Uterus (tissue), 4 donors: Measurements from ENCODE around the gene MARCOL. TPM values are rescaled to one million over a fixed set of nuclear protein-coding genes. Genes with fewer than 3 reads are reported as not detected.

Source experiments
- DNase-seq, 2 donors: peaks; one replicate each; pipeline ENCODE4 v3.0.0-alpha.2; 2019 to 2020
- H3K27ac ChIP-seq, 2 donors: fragments of 200-600 bp; sonication (generic); 1 replicate in 1 of 2; 2 replicates in 1 of 2; pipeline ENCODE4 v1.5.1; 2016 to 2018
- H3K27me3 ChIP-seq, 2 donors: fragments of 200-600 bp; sonication (generic); one replicate each; pipeline ENCODE4 v1.5.1; 2018 to 2019; ENCODE audit warnings: control low read depth in 1 of 2
- H3K36me3 ChIP-seq, 2 donors: fragments of 200-600 bp; sonication (generic); one replicate each; pipeline ENCODE4 v1.5.1; 2019; ENCODE audit warnings: control low read depth in 1 of 2
- H3K4me1 ChIP-seq, 2 donors: fragments of 200-600 bp; sonication (generic); one replicate each; pipeline ENCODE4 v1.5.1; 2018 to 2019; ENCODE audit warnings: control low read depth in 1 of 2
- H3K4me3 ChIP-seq, 2 donors: fragments of 200-600 bp; sonication (generic); 1 replicate in 1 of 2; 2 replicates in 1 of 2; pipeline ENCODE4 v1.5.1; 2018 to 2019; ENCODE audit warnings: mild to moderate bottlenecking in 1 of 2
- H3K9me3 ChIP-seq, 2 donors: fragments of 200-600 bp; sonication (generic); one replicate each; pipeline ENCODE4 v1.5.1; 2019; ENCODE audit warnings: control low read depth in 1 of 2
- CTCF ChIP-seq, 4 experiments: fragments of 200-600 bp in 2 of 4; fragments of 450-650 bp in 2 of 4; sonication (generic) in 2 of 4; IDR thresholded peaks; one replicate each; pipeline ENCODE4 v1.5.1; 2016 to 2019; ENCODE audit warnings: antibody characterized with exemption in 4 of 4, mild to moderate bottlenecking in 2 of 4, moderate library complexity in 1 of 4
- POLR2A ChIP-seq, 2 donors: fragments of 450-650 bp; IDR thresholded peaks; one replicate each; pipeline ENCODE4 v1.6.1; 2016; ENCODE audit warnings: antibody characterized with exemption in 2 of 2, mild to moderate bottlenecking in 1 of 2, moderate library complexity in 1 of 2
- intact Hi-C: fragments of 100-400 bp; cut with DNase I; formaldehyde crosslinking; loops from one replicate; pipeline ENCODE4 v1.15.1; 2023; ENCODE audit warnings: low total_unique reads
- small RNA-seq: library from RNA; depleted of rRNA; stranded (forward); fragments of <200 nt; gene quantifications from one replicate; pipeline ENCODE3, GENCODE V24; 2016
- total RNA-seq, 4 donors: library from RNA; depleted of rRNA in 3 of 4; stranded (reverse); fragments of >200 nt in 3 of 4; gene quantifications; one replicate each; pipeline versions ENCODE4 v1.1.0 to v1.2.4, GENCODE V29; 2014 to 2023
- donor health status: DM: yes; HTN: yes; CAD: no.

MARCOL gene
- total RNA-seq, 4 donors from 2014 or later = not detected

DNA sequence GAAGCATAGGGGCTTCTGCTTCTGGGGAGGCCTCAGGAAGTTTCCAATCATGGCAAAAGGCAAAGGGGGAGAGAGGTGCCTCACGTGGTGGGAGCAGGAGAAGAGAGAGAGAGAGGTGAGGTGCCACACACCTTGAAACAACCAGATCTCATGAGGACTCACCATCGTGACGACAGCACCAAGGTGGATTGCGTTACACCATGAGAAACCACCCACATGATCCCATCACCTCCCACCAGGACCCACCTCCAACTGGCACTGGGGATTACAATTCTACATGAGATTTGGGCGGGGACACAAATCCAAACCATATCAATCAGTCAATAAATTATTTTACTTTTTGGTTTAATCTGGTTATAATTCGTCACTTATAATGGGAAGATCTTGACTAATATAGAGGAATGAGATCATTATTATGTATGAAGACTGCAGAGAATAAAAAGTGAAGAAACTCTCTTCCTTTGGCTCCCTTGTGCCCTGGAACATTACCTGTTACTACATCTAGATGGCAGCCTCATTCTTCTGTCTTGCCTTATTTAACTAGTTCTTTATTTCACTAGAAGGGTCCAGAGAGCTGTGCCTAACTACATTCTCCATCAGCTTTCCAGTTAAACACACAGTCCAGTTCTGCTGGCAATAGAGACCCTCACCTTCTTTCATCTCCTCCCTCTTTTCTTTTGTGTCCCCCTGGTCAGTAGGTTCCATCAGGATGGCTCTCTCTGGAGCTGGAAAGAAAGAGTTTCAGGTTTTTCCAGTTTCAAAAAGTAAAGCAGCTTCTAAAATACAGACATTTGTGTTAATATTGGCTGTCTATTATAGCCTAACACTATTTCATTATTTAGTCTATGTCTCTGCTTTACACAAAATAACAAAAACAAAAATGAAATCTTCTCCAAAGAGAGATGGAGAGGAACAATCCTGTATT lies 52.2 kb downstream of the MARCOL start:
- Histone ChIP-seq H3K27me3 (no peaks in the 10 kb centered on the region), H3K4me1 (no peaks in the 10 kb centered on the region), H3K36me3 (no peaks in the 10 kb centered on the region), H3K27ac (no peak overlapping the region), H3K4me3 (no peak overlapping the region), H3K9me3 (no peaks in the 10 kb centered on the region)
- intact Hi-C loops = no loop called here
- TF ChIP-seq CTCF (IDR thresholded peaks at IDR 0.05) = no peak
- no peak for TF ChIP-seq POLR2A (IDR thresholded peaks at IDR 0.05)
- no peak for DNase-seq

Small RNA genes within 50 kb of the gene (small RNA-seq; reads per million reads assigned to genes)
- not detected for gene HMGN1P16

Other genes with a start within 250 kb of the MARCOL start
- 1 to 10 TPM in 1 of 4 donors, under 1 TPM in 1, not detected in 2; 0.73 to 4.6 TPM for gene SPINK5, start 174.5 kb upstream of the MARCOL start, total RNA-seq
- gene SPINK14, start 70.0 kb upstream of the MARCOL start, total RNA-seq = not detected
- gene SPINK6, start 35.5 kb upstream of the MARCOL start, total RNA-seq = not detected
- gene SPINK13, start 30.3 kb downstream of the MARCOL start, total RNA-seq = under 1 TPM in 1 of 4 donors, not detected in 3; 0.41 TPM
- gene SPINK7, start 73.9 kb downstream of the MARCOL start, total RNA-seq = not detected
- gene SPINK9, start 97.0 kb downstream of the MARCOL start, total RNA-seq = not detected
- gene FBXO38, start 145.4 kb downstream of the MARCOL start, total RNA-seq = 10 to 100 TPM; 29.4 to 81.3 (median 48.7) TPM